Stomach smooth muscle (tissue), 2 donors: Measurements from ENCODE around the gene RUNX3.

Source experiments
- H3K27ac ChIP-seq: one replicate; pipeline ENCODE4 v1.7.0; 2013; ENCODE audit warnings: mild to moderate bottlenecking, low read length, inconsistent platforms
- H3K27me3 ChIP-seq, 2 donors: one replicate each; pipeline ENCODE4 v1.7.0; 2013; ENCODE audit warnings: low read length in 2 of 2; ENCODE audit not compliant: insufficient read depth in 2 of 2, control insufficient read depth in 1 of 2
- H3K36me3 ChIP-seq, 2 donors: one replicate each; pipeline ENCODE4 v1.7.0; 2013; ENCODE audit warnings: low read length in 2 of 2; ENCODE audit not compliant: control insufficient read depth in 2 of 2, insufficient read depth in 2 of 2
- H3K4me1 ChIP-seq: one replicate; pipeline ENCODE4 v1.7.0; 2013; ENCODE audit warnings: low read length; ENCODE audit not compliant: control insufficient read depth, insufficient read depth
- H3K4me3 ChIP-seq, 2 donors: one replicate each; pipeline ENCODE4 v1.7.0; 2013; ENCODE audit warnings: low read length in 2 of 2
- H3K9ac ChIP-seq, 2 donors: one replicate each; pipeline ENCODE4 v1.7.0; 2013; ENCODE audit warnings: low read length in 2 of 2, mild to moderate bottlenecking in 1 of 2
- H3K9me3 ChIP-seq, 2 donors: one replicate each; pipeline ENCODE4 v1.7.0; 2013; ENCODE audit warnings: low read length in 2 of 2; ENCODE audit not compliant: control insufficient read depth in 2 of 2
- donor health status: healthy.
- donor health status: Pancreatic carcinoma.

The RUNX3 gene

GRCh38 chr1:24875257-24875656 is 54.8 kb downstream of the RUNX3 start:
- H3K27me3 ChIP-seq = peaks cover 3 to 16% of the 10 kb centered on the region in 2 donors
- H3K9ac ChIP-seq = no peak overlapping the region
- no peaks in the 10 kb centered on the region for H3K9me3 ChIP-seq
- H3K36me3 ChIP-seq = no peaks in the 10 kb centered on the region
- peaks cover 2% of the 10 kb centered on the region for H3K4me1 ChIP-seq
- no peak overlapping the region for H3K4me3 ChIP-seq
- H3K27ac ChIP-seq = no peak overlapping the region

DNA sequence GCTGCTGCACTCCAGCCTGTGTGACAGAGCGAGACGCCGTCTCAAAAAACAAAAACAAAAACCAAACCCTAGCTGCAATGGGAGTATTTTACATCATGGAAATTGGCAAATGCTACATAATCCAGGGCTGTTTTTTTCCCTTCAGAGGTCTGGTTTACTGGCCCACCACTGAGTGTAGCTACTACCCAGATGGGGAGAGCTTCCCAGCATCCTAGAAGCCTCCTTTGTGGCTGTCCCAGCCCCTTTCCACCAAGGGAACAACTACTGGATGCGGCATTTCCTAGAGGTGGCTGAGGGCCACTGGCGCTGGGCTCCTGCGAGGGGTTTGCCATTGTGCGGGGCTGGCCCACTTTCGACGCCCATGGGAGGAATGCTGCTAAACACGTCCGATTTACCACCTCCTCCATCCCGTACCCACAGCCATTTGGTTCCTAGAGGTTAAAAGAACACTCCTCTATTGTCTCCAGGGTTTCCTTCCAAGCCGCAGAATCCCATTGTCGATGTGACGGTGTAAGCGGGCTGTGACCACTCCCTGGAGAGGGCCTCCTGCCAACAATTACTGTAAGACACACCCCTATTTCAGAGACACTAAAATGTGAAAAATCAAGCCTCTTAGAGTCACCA is 55.4 kb downstream of the RUNX3 start:
- no peak overlapping the region for H3K27ac ChIP-seq
- H3K9ac ChIP-seq = no peak overlapping the region
- H3K9me3 ChIP-seq = no peaks in the 10 kb centered on the region
- H3K36me3 ChIP-seq = no peaks in the 10 kb centered on the region
- H3K4me1 ChIP-seq = peaks cover 2% of the 10 kb centered on the region
- H3K4me3 ChIP-seq = no peak overlapping the region
- H3K27me3 ChIP-seq = peaks cover 3 to 16% of the 10 kb centered on the region in 2 donors

DNA sequence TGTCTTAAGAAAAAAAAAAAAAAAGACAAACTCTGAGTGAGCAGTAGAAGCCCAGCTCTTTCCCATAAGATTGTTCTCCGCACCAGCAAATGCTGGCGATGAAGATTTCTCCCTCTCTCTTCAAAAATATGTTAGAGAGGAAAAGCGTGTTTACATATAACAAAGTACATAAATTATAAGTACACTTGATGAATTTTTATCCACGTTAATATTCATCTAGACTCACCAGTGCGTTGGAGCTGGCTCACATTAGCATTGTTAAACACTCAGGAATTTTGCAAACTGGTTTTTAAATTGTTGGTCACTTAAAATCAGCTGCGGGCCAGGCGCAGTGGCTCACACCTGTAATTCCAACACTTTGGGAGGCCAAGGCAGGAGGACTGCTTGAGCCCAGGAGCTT is 56.0 kb downstream of the RUNX3 start:
- peaks cover 2% of the 10 kb centered on the region for H3K4me1 ChIP-seq
- no peaks in the 10 kb centered on the region for H3K36me3 ChIP-seq
- H3K27me3 ChIP-seq = peaks cover 3 to 11% of the 10 kb centered on the region in 2 donors
- no peak overlapping the region for H3K27ac ChIP-seq
- no peak overlapping the region for H3K4me3 ChIP-seq
- no peaks in the 10 kb centered on the region for H3K9me3 ChIP-seq
- no peak overlapping the region for H3K9ac ChIP-seq

GRCh38 chr1:24873148-24873547 is 56.9 kb downstream of the RUNX3 start:
- H3K4me3 ChIP-seq = no peak overlapping the region
- no peaks in the 10 kb centered on the region for H3K36me3 ChIP-seq
- no peak overlapping the region for H3K27ac ChIP-seq
- no peaks in the 10 kb centered on the region for H3K4me1 ChIP-seq
- no peaks in the 10 kb centered on the region for H3K9me3 ChIP-seq
- H3K27me3 ChIP-seq = peaks cover 9 to 12% of the 10 kb centered on the region in 2 donors
- no peak overlapping the region for H3K9ac ChIP-seq

DNA sequence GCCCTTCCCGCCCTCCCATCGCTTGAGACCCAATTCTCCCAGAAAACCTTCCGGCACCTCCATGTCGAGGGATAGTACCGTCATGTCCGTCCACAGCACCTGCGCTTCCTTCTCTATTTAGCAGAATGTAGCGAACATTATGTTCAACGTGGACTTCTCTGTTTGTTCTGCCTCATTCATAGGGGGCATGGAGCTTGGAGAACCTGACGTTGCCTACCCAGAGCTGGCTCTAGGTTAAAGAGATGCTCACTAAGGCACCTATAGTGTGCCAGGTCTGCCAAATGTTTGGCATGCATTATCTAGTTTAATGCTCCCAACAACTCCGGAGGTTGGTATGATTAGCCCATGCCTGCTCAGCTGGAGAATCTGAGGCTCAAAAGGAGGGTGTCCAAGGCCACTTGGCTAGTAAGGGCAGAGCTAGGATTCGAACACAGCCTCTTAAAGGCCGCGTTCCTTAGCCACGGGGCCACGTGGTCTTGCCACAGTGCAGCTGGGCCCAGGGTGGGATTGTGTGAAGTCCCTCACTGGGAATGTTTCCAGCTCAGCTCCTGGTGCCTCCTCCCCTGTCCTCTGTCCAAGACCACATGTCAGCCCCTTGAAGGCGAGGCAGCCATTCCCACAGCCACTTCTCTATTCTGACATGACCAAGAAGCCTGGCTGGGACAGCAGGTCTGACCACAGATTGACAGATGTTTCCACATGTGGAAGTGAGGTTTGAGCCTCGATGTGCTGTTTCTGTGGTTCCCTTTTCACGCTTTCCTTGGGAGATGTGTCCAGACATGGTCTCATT is 57.8 kb downstream of the RUNX3 start:
- H3K4me3 ChIP-seq = no peak overlapping the region
- no peaks in the 10 kb centered on the region for H3K4me1 ChIP-seq
- peaks cover 15 to 17% of the 10 kb centered on the region in 2 donors for H3K27me3 ChIP-seq
- H3K27ac ChIP-seq = no peak overlapping the region
- no peaks in the 10 kb centered on the region for H3K9me3 ChIP-seq
- H3K9ac ChIP-seq = no peak overlapping the region
- no peaks in the 10 kb centered on the region for H3K36me3 ChIP-seq

GRCh38 chr1:24871306-24871901 is 58.7 kb downstream of the RUNX3 start:
- H3K27me3 ChIP-seq = peaks cover 22 to 24% of the 10 kb centered on the region in 2 donors
- no peak overlapping the region for H3K27ac ChIP-seq
- H3K9me3 ChIP-seq = no peaks in the 10 kb centered on the region
- no peak overlapping the region for H3K9ac ChIP-seq
- H3K36me3 ChIP-seq = no peaks in the 10 kb centered on the region
- no peak overlapping the region for H3K4me3 ChIP-seq
- H3K4me1 ChIP-seq = no peaks in the 10 kb centered on the region

GRCh38 chr1:24870551-24871195 is 59.4 kb downstream of the RUNX3 start:
- Histone ChIP-seq H3K9me3 (no peaks in the 10 kb centered on the region), H3K27me3 (peaks cover 23 to 28% of the 10 kb centered on the region in 2 donors), H3K9ac (no peak overlapping the region), H3K4me3 (no peak overlapping the region), H3K4me1 (no peaks in the 10 kb centered on the region), H3K36me3 (no peaks in the 10 kb centered on the region), H3K27ac (no peak overlapping the region)

DNA sequence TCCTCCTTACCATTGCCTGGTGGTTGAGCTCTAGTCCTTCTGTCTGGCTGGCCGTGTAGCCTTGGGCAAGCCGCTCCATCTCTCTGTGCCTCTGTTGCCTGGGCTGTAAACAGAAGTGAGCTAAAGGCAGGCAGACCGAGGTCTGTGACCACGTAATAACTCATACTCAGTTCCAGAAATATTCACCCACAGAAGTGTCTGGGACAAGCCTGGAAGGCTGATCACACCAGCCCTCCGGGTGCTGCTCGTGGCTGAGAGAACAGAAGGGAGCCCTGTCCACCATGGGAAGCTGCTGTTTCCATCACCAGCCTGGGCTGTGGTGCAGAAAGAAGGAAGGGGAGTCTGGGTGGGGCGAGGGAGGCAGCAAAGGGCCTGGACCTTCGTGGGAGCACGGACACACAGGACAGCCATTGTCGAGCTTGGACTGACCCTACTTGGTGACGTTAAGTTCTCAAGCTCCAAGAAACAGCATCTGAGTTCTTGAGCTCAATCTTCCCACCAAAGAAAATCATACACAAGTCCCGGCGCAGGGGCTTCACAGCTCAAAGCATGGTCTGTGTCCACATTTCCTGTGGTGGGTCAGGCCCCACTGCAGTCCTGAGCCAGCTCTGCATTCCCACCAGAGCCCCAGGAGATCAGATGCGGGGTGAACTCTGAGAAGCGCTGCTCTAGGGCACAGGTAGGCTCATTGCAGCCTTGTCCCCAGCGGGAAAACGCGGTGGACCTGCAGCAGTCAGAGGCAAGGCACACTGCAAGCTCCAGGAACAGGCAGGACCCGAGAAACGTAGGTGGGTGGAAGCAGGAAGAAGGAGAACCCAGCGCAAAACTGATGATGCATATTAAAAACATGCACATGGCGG is 61.8 kb downstream of the RUNX3 start:
- Histone ChIP-seq H3K9ac (no peak overlapping the region), H3K27ac (no peak overlapping the region), H3K9me3 (no peaks in the 10 kb centered on the region), H3K4me3 (no peak overlapping the region), H3K4me1 (no peaks in the 10 kb centered on the region), H3K36me3 (no peaks in the 10 kb centered on the region), H3K27me3 (peaks cover 23 to 25% of the 10 kb centered on the region in 2 donors)

DNA sequence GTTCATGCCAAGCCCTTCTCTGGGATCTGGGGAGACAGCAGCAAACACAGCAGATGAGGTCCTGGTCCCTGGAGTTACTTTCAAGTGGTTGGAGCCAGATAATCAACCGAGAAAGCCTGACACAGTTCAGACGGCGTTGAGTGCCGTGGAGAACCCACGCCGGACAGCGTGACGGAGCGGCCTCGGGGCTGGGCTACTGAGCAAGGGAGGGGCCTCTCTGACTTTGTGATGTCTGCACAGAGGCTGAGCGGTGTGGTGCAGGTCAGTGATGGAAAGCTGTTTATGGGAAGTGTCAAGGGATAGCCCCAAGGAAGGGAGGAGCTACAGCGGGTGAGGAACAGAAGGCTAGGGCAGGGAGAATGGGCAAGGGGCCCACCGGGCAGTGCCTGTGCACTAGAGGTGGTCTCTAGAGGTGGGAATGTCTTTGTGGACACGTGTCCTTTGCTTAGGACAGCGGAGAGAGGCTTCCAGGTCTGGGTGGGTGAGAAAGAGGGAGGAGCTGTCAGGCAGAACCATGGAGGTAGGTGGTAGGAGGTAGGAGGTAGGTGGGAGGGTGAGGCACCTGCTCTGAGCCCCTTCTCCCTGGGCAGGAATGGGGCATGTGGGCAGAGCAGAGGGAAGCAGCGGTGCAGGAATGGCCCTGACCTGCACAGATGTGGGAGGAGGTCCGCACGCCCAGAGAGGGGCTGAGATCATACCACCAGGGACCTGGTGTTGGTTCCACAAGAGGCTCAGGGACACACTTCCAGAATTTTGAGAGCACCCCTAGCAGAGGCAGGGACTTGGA is 62.8 kb downstream of the RUNX3 start:
- Histone ChIP-seq H3K9ac (no peak overlapping the region), H3K27me3 (peaks cover 21 to 25% of the 10 kb centered on the region in 2 donors), H3K4me1 (peaks cover 2% of the 10 kb centered on the region), H3K36me3 (no peaks in the 10 kb centered on the region), H3K27ac (no peak overlapping the region), H3K4me3 (no peak overlapping the region), H3K9me3 (no peaks in the 10 kb centered on the region)
